GM12872 (cell line): Measurements from ENCODE around the gene AFF1.

Experiments used
- CTCF ChIP-seq: IDR thresholded peaks from 3 replicates; pipeline ENCODE4 v1.5.1; 2011; ENCODE audit warnings: low read depth, mild to moderate bottlenecking, low read length, moderate library complexity; ENCODE audit not compliant: insufficient read depth

The AFF1 gene

GRCh38 chr4:86970447-86971354, 35.9 kb downstream of the AFF1 start:
- TF ChIP-seq CTCF: no peak

DNA sequence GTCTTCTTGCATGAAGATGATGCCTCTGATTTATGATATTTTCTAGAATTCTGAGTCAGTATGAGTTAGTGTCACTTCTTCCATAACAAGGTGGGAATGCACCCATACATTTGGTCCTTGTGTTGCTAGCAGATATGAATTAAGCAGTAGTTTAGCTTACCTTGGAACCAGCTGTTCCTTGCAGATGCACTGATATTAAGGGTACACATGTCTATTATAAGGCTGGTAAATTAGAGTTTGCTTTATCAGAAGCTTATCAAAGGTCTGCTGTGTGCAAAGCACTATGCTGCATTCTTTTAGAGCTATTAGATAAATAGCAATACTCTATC, 36.5 kb downstream of the AFF1 start:
- TF ChIP-seq CTCF: no peak

DNA sequence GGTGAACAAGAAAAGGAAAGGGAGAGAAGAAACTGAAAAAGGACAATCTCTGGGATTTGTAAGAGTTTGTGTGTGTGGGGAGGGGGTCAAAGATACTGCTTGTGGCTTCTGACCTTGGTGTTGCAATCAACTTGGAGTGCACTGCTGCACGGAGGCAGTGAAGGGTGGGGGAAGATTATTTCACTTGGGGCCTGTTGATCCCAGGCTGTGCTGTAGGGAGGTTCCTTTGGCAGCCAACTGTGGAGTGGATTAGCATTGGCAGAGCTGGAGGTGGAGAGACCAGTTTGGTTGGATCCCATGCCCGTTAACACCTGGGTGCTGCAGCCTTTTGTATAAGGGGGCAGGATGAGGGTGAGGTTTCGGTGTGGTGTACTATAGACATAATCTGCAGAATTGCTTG, 38.2 kb downstream of the AFF1 start:
- no peak for TF ChIP-seq CTCF

DNA sequence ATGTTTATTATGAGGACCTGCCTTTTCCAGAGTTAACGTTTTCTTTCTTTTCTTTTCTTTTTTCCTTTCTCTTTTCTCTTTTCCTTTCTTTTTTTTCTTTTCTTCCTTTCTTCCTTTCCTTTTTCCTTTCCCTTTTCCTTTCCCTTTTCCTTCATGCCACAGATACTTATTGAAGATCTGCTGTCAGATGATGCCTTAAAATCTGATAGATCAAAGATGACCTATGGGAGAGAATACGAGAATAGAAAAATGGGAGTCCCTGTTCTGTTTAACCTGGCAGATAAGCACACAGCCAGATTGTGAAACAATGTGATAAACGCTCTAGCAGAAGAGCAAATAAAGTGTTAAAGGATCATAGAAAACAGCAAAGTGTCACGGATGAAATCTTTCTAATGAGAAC, 38.9 kb downstream of the AFF1 start:
- no peak for TF ChIP-seq CTCF

- no peak for TF ChIP-seq CTCF
These were observed 39.8 kb downstream of the AFF1 start for GRCh38 chr4:86974551-86974994.

DNA sequence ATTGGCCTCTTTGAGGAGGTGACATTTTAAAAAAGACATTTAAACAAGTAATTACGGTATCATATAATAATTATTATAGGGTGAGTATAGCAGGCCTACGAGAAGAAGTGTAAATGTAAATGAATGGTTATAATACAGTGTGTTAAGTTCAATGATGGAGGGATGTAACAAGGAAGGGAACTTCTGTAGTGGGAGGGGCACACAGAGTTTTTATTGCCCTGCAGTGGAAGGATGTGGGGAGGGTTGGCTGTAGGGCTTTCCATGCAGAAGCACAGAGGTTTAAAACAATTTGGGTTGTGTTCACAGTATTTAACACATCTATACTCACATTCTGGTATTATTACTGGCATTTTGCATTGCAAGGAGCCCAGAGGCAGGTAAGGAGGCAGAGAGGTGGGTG, 41.1 kb downstream of the AFF1 start:
- no peak for TF ChIP-seq CTCF

- no peak for TF ChIP-seq CTCF
These were observed 42.1 kb downstream of the AFF1 start for GRCh38 chr4:86976801-86977485.
